Kidney epithelial cell (primary cell): ENCODE data around the gene ENTPD2. TPM values are rescaled to one million over a fixed set of nuclear protein-coding genes. Genes with fewer than 3 reads are reported as not detected.
"Not testable (repeated sequence)": the region's sequence is repeated elsewhere in the genome, so short reads cannot be mapped to it uniquely, and the experiment has no call there.

Experiments
- DNase-seq: peaks from one replicate; pipeline ENCODE4 v3.0.0-alpha.2; 2010; ENCODE audit warnings: low read depth
- H3K27me3 ChIP-seq: 2 replicates; pipeline ENCODE4 v1.6.0; 2011; ENCODE audit warnings: low read length; ENCODE audit not compliant: control insufficient read depth, insufficient read depth
- H3K36me3 ChIP-seq: 2 replicates; pipeline ENCODE4 v1.5.1; 2011; ENCODE audit warnings: low read length; ENCODE audit not compliant: control insufficient read depth, insufficient read depth
- H3K4me3 ChIP-seq: 2 replicates; pipeline ENCODE4 v1.5.1; 2011; ENCODE audit warnings: low read depth, mild to moderate bottlenecking, control low read depth, low read length
- CTCF ChIP-seq: IDR thresholded peaks from 2 replicates; pipeline ENCODE4 v1.5.1; 2011; ENCODE audit warnings: mild to moderate bottlenecking, moderate library complexity, low read length, control low read depth, inconsistent platforms; ENCODE audit not compliant: insufficient read depth, poor library complexity, severe bottlenecking
- total RNA-seq: library from RNA; depleted of rRNA; stranded (reverse); fragments of >200 nt; gene quantifications from 2 replicates; pipeline ENCODE4 v1.2.3, GENCODE V29; 2015

The ENTPD2 gene
- total RNA-seq, 1 donor from 2014 or later: 0.21 TPM

- TF ChIP-seq CTCF: no peak
These were observed 45.5 kb downstream of the ENTPD2 start for GRCh38 chr9:137008312-137008711.

GRCh38 chr9:137007816-137008270, 46.0 kb downstream of the ENTPD2 start:
- Histone ChIP-seq H3K27me3 (no peaks in the 10 kb centered on the region), H3K4me3 (no peak overlapping the region), H3K36me3 (no peaks in the 10 kb centered on the region)
- no peak for TF ChIP-seq CTCF
- DNase-seq: no peak

More at GRCh38 chr9:137008312-137008711, 45.5 kb downstream of the ENTPD2 start:
- DNase-seq: no peak
- H3K4me3 ChIP-seq: no peak overlapping the region
- no peaks in the 10 kb centered on the region for H3K27me3 ChIP-seq
- no peaks in the 10 kb centered on the region for H3K36me3 ChIP-seq

- H3K27me3 ChIP-seq: no peaks in the 10 kb centered on the region
- no peak for DNase-seq
- no peak for TF ChIP-seq CTCF
- H3K36me3 ChIP-seq: no peaks in the 10 kb centered on the region
- H3K4me3 ChIP-seq: no peak overlapping the region
These were observed 46.6 kb downstream of the ENTPD2 start for GRCh38 chr9:137007108-137007815.

GRCh38 chr9:137006116-137007003, 47.5 kb downstream of the ENTPD2 start:
- no peak for TF ChIP-seq CTCF
- H3K36me3 ChIP-seq: no peaks in the 10 kb centered on the region
- DNase-seq: no peak
- no peaks in the 10 kb centered on the region for H3K27me3 ChIP-seq
- H3K4me3 ChIP-seq: no peak overlapping the region

- not testable (repeated sequence) for H3K36me3 ChIP-seq, H3K27me3 ChIP-seq, DNase-seq, H3K4me3 ChIP-seq
- peak; percentile 15 for TF ChIP-seq CTCF
These were observed 49.6 kb downstream of the ENTPD2 start for GRCh38 chr9:137004285-137004684.
